A673 (cell line): ENCODE results near the gene C6orf15. TPM values are rescaled to one million over a fixed set of nuclear protein-coding genes. Genes with fewer than 3 reads are reported as not detected.

Experiments
- BruUV-seq: library from RNA; stranded (reverse); fragments of 400-500 nt; replicated peaks from 2 replicates; lab custom pipeline; 2021; lab: Mats Ljungman, UMichigan
- CTCF ChIA-PET: fragments of 300-600 bp; sonication (Branson Sonifier 250); formaldehyde crosslinking; loops from one replicate; lab custom pipeline; 2022; ENCODE audit warnings: antibody characterized with exemption; lab: Charles Lee
- POLR2A ChIA-PET: fragments of 300-600 bp; sonication (Branson Sonifier 250); formaldehyde crosslinking; loops from one replicate; lab custom pipeline; 2022; ENCODE audit warnings: antibody characterized with exemption; ENCODE audit not compliant: low non-redundant PET; lab: Charles Lee
- DNase-seq: peaks from one replicate; pipeline ENCODE4 v3.0.0-alpha.2; 2015; ENCODE audit warnings: low spot score
- H3K27ac ChIP-seq: fragments of 200-600 bp; sonication (generic); 2 replicates; pipeline ENCODE4 v1.5.1; 2016; ENCODE audit warnings: mixed run types, low read depth, mild to moderate bottlenecking, mixed read lengths, antibody characterized with exemption, low read length; ENCODE audit not compliant: poor library complexity, severe bottlenecking
- H3K27me3 ChIP-seq: fragments of 200-600 bp; sonication (generic); replicated peaks from 2 replicates; pipeline ENCODE4 v1.6.1; 2017; ENCODE audit warnings: mixed run types, low read depth, mild to moderate bottlenecking, mixed read lengths, antibody characterized with exemption, low read length; ENCODE audit not compliant: insufficient read depth, poor library complexity
- H3K36me3 ChIP-seq: fragments of 200-600 bp; sonication (generic); 2 replicates; pipeline ENCODE4 v1.6.1; 2016; ENCODE audit warnings: mixed run types, mild to moderate bottlenecking, mixed read lengths, antibody characterized with exemption, low read length; ENCODE audit not compliant: insufficient read depth, poor library complexity, severe bottlenecking
- H3K4me1 ChIP-seq: fragments of 200-600 bp; sonication (generic); 2 replicates; pipeline ENCODE4 v1.6.1; 2017; ENCODE audit warnings: mixed run types, mild to moderate bottlenecking, mixed read lengths, antibody characterized with exemption, low read length; ENCODE audit not compliant: insufficient read depth, poor library complexity, severe bottlenecking
- H3K4me3 ChIP-seq: fragments of 200-600 bp; sonication (generic); 2 replicates; pipeline ENCODE4 v1.5.1; 2016; ENCODE audit warnings: low read depth, mixed run types, mild to moderate bottlenecking, mixed read lengths, low read length; ENCODE audit not compliant: poor library complexity, severe bottlenecking
- H3K9me3 ChIP-seq: fragments of 200-600 bp; sonication (generic); 2 replicates; pipeline ENCODE4 v1.6.1; 2016; ENCODE audit warnings: mixed run types, low read depth, mild to moderate bottlenecking, mixed read lengths, antibody characterized with exemption, low read length; ENCODE audit not compliant: poor library complexity, severe bottlenecking
- CTCF ChIP-seq: fragments of 300-800, 200-600 bp; sonication (generic); conservative IDR thresholded peaks from 2 replicates; pipeline ENCODE4 v1.5.1; 2017; ENCODE audit warnings: low read depth, mild to moderate bottlenecking, antibody characterized with exemption, low read length, moderate library complexity, mixed read lengths
- EZH2 ChIP-seq: fragments of 200-600 bp; sonication (generic); IDR thresholded peaks from 2 replicates; pipeline ENCODE4 v1.6.1; 2017; ENCODE audit warnings: borderline replicate concordance, low read depth, mild to moderate bottlenecking, mixed read lengths, antibody characterized with exemption, low read length; ENCODE audit not compliant: poor library complexity, severe bottlenecking
- intact Hi-C: fragments of 100-400 bp; cut with micrococcal nuclease; formaldehyde crosslinking; loops from one replicate; pipeline ENCODE4 v1.10.0; 2022; ENCODE audit not compliant: unreplicated experiment
- total RNA-seq: library from RNA; stranded (reverse); gene quantifications from 2 replicates; pipeline ENCODE4 v1.2.3, GENCODE V29; 2021

The C6orf15 gene
- total RNA-seq, 1 experiment from 2014 or later = not detected

GRCh38 chr6:31094389-31094881, 17.9 kb downstream of the C6orf15 start:
- TF ChIP-seq EZH2 = no peak
- TF ChIP-seq CTCF = no peak

GRCh38 chr6:31092769-31093505, 19.4 kb downstream of the C6orf15 start:
- DNase-seq = no peak
- no peak for TF ChIP-seq EZH2
- no peak overlapping the region for H3K4me3 ChIP-seq
- ChIA-PET POLR2A (no interaction called here), CTCF (no interaction called here)
- no peaks in the 10 kb centered on the region for H3K9me3 ChIP-seq
- H3K36me3 ChIP-seq = no peaks in the 10 kb centered on the region
- intact Hi-C loops = no loop called here
- no TSS peak for BruUV-seq
- peaks cover 10% of the 10 kb centered on the region for H3K4me1 ChIP-seq
- H3K27me3 ChIP-seq = no peaks in the 10 kb centered on the region
- no peak overlapping the region for H3K27ac ChIP-seq

More at GRCh38 chr6:31094389-31094881, 17.9 kb downstream of the C6orf15 start:
- Histone ChIP-seq H3K4me1 (peaks cover 10% of the 10 kb centered on the region), H3K9me3 (no peaks in the 10 kb centered on the region), H3K4me3 (no peak overlapping the region), H3K36me3 (no peaks in the 10 kb centered on the region), H3K27ac (no peak overlapping the region), H3K27me3 (no peaks in the 10 kb centered on the region)
- intact Hi-C loops = no loop called here
- ChIA-PET POLR2A (no interaction called here), CTCF (interaction anchor here (0.6 to 0.9 kb wide), 2 partner anchors 43 to 612 kb away, joined by 3 to 5 read pairs; no protein-coding TSS in a partner anchor)
- no TSS peak for BruUV-seq
- peak; percentile 62 for DNase-seq

DNA sequence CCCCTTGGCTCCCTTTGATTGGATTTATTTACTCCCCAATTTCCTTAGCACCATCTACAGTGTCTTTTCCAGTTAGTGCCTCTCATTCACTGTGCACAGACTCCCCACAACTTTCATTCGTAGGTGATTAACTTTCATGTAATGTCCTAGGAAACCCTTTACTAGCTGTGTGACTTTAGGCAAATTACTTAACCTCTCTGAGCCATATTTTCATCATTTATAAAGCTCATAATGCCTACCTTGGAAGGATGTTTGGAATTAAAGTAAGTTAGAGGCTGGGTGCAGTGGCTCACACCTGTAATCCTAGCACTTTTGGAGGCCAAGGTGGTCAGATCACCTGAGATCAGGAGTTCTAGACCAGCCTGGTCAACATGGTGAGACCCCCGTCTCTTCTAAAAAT, 20.1 kb downstream of the C6orf15 start:
- POLR2A ChIA-PET = no interaction called here
- BruUV-seq = no TSS peak
- CTCF ChIA-PET = no interaction called here
- no peak for DNase-seq
- TF ChIP-seq CTCF (no peak), EZH2 (no peak)
- no peaks in the 10 kb centered on the region for H3K36me3 ChIP-seq
- H3K4me3 ChIP-seq = no peak overlapping the region
- H3K27ac ChIP-seq = no peak overlapping the region
- H3K4me1 ChIP-seq = peaks cover 12% of the 10 kb centered on the region
- H3K27me3 ChIP-seq = no peaks in the 10 kb centered on the region
- intact Hi-C loops = no loop called here
- no peaks in the 10 kb centered on the region for H3K9me3 ChIP-seq
